H1 (cell line): Measurements from ENCODE around the gene CACNG6. TPM values are rescaled to one million over a fixed set of nuclear protein-coding genes. Genes with fewer than 3 reads are reported as not detected.

Experiments
- CTCF ChIA-PET: fragments of 300-600 bp; sonication (Branson Sonifier 250); formaldehyde crosslinking; loops from one replicate; lab custom pipeline; 2021; ENCODE audit not compliant: partially characterized antibody; lab: Charles Lee
- POLR2A ChIA-PET: fragments of 300-600 bp; sonication (Branson Sonifier 250); formaldehyde crosslinking; loops from one replicate; lab custom pipeline; 2021; ENCODE audit warnings: inconsistent platforms; ENCODE audit not compliant: partially characterized antibody; lab: Charles Lee
- DNase-seq, 2 experiments: peaks; one replicate each; pipeline versions ENCODE4 v3.0.0 to v3.0.0-alpha.2; 2010 to 2022; ENCODE audit warnings: low spot score in 2 of 2, low read depth in 1 of 2, mixed read lengths in 1 of 2
- FAIRE-seq: peaks from 2 replicates; lab custom pipeline; 2011; peaks lifted over from hg19 to GRCh38; lab: Jason Lieb, UNC
- H2AFZ ChIP-seq: 2 replicates; pipeline ENCODE4 v1.8.1; 2012; ENCODE audit warnings: low read length, inconsistent platforms
- H2AK5ac ChIP-seq: 2 replicates; pipeline ENCODE4 v1.6.1; 2013; ENCODE audit warnings: low read depth, low read length
- H2BK120ac ChIP-seq: replicated peaks from 2 replicates; pipeline ENCODE3; 2013; ENCODE audit warnings: low read depth, low read length, inconsistent platforms
- H2BK12ac ChIP-seq: 2 replicates; pipeline ENCODE4 v1.6.1; 2013; ENCODE audit warnings: low read depth, low read length
- H2BK15ac ChIP-seq: 2 replicates; pipeline ENCODE4 v1.6.1; 2013; ENCODE audit warnings: low read length
- H2BK20ac ChIP-seq: 2 replicates; pipeline ENCODE4 v1.6.1; 2013; ENCODE audit warnings: low read length
- H2BK5ac ChIP-seq: 2 replicates; pipeline ENCODE4 v1.6.1; 2013; ENCODE audit warnings: low read depth, low read length
- H3K14ac ChIP-seq: 2 replicates; pipeline ENCODE4 v1.6.1; 2013; ENCODE audit warnings: inconsistent platforms; ENCODE audit not compliant: insufficient read length
- H3K18ac ChIP-seq: 2 replicates; pipeline ENCODE4 v1.6.1; 2013; ENCODE audit warnings: low read length; ENCODE audit errors: extremely low read depth
- H3K23ac ChIP-seq: 2 replicates; pipeline ENCODE4 v1.6.1; 2013; ENCODE audit warnings: inconsistent platforms; ENCODE audit not compliant: insufficient read length
- H3K23me2 ChIP-seq: 2 replicates; pipeline ENCODE4 v1.6.1; 2013; ENCODE audit warnings: low read depth, low read length
- H3K27ac ChIP-seq: 2 replicates; pipeline ENCODE4 v1.6.1; 2011; ENCODE audit warnings: low read depth, low read length, inconsistent platforms
- H3K27me3 ChIP-seq, 4 experiments: replicated peaks in 1 of 4; 1 replicate in 1 of 4; 2 replicates in 3 of 4; pipeline versions ENCODE4 v1.6.1 to v1.8.1; 2011 to 2013; ENCODE audit warnings: low read length in 3 of 4, mild to moderate bottlenecking in 3 of 4, inconsistent platforms in 2 of 4, mixed read lengths in 2 of 4, moderate library complexity in 1 of 4; ENCODE audit not compliant: control insufficient read depth in 3 of 4, insufficient read depth in 3 of 4; ENCODE audit errors: extremely low read depth in 1 of 4
- H3K36me3 ChIP-seq, 4 experiments: 2 replicates each; pipeline versions ENCODE4 v1.6.1 to v1.8.1; 2011 to 2013; ENCODE audit warnings: mild to moderate bottlenecking in 4 of 4, low read length in 3 of 4, moderate library complexity in 2 of 4, control low read depth in 1 of 4, inconsistent platforms in 1 of 4; ENCODE audit not compliant: insufficient read depth in 4 of 4, control insufficient read depth in 2 of 4
- H3K4ac ChIP-seq: replicated peaks from 2 replicates; pipeline ENCODE3; 2013; ENCODE audit warnings: low read length, low read depth, mixed read lengths, inconsistent platforms; ENCODE audit not compliant: insufficient read length
- H3K4me1 ChIP-seq, 4 experiments: replicated peaks in 1 of 4; 1 replicate in 1 of 4; 2 replicates in 3 of 4; pipeline versions ENCODE4 v1.6.1 to v1.8.1; 2011 to 2013; ENCODE audit warnings: low read length in 3 of 4, inconsistent platforms in 2 of 4, mixed read lengths in 1 of 4; ENCODE audit not compliant: insufficient read depth in 4 of 4, control insufficient read depth in 3 of 4
- H3K4me2 ChIP-seq, 2 experiments: 2 replicates each; pipeline versions ENCODE4 v1.6.1 to v1.8.1; 2011 to 2013; ENCODE audit warnings: low read depth in 2 of 2, low read length in 2 of 2, control low read depth in 1 of 2, inconsistent platforms in 1 of 2, mild to moderate bottlenecking in 1 of 2; ENCODE audit not compliant: insufficient read depth in 1 of 2
- H3K4me3 ChIP-seq, 4 experiments: fragments of 200-600, 300-600 bp in 1 of 4; sonication (generic), shearing (Covaris generic), sonication (Bioruptor Twin) in 1 of 4; 2 replicates each; pipeline versions ENCODE4 v1.5.1 to v1.8.1; 2011 to 2016; ENCODE audit warnings: low read length in 4 of 4, low read depth in 3 of 4, control low read depth in 2 of 4, inconsistent platforms in 2 of 4, mild to moderate bottlenecking in 2 of 4, mixed read lengths in 1 of 4, moderate library complexity in 1 of 4; ENCODE audit not compliant: insufficient read depth in 2 of 4; ENCODE audit errors: extremely low read depth in 1 of 4
- H3K56ac ChIP-seq: replicated peaks from 2 replicates; pipeline ENCODE3; 2013; ENCODE audit warnings: low read depth, mild to moderate bottlenecking, mixed read lengths, low read length, inconsistent platforms; ENCODE audit not compliant: insufficient read length
- H3K79me1 ChIP-seq: 2 replicates; pipeline ENCODE4 v1.6.1; 2013; ENCODE audit warnings: low read depth, low read length, control low read depth
- H3K79me2 ChIP-seq, 2 experiments: 2 replicates each; pipeline versions ENCODE4 v1.6.1 to v1.8.1; 2012 to 2013; ENCODE audit warnings: low read length in 2 of 2, mild to moderate bottlenecking in 2 of 2, inconsistent platforms in 1 of 2; ENCODE audit not compliant: insufficient read depth in 2 of 2, control insufficient read depth in 1 of 2
- H3K9ac ChIP-seq, 4 experiments: replicated peaks in 1 of 4; 1 replicate in 1 of 4; 2 replicates in 3 of 4; pipeline versions ENCODE4 v1.6.1 to v1.8.1; 2011 to 2013; ENCODE audit warnings: low read depth in 3 of 4, low read length in 3 of 4, control low read depth in 2 of 4, mild to moderate bottlenecking in 2 of 4, moderate library complexity in 2 of 4, inconsistent platforms in 1 of 4; ENCODE audit errors: extremely low read depth in 1 of 4
- H3K9me3 ChIP-seq, 2 experiments: 2 replicates each; pipeline versions ENCODE4 v1.6.1 to v1.8.1; 2012 to 2013; ENCODE audit warnings: mild to moderate bottlenecking in 2 of 2, moderate library complexity in 2 of 2, control low read depth in 1 of 2, inconsistent platforms in 1 of 2, low read depth in 1 of 2, low read length in 1 of 2, mixed read lengths in 1 of 2; ENCODE audit not compliant: insufficient read depth in 2 of 2
- H4K20me1 ChIP-seq, 2 experiments: replicated peaks in 1 of 2; 2 replicates each; pipeline versions ENCODE3 to v1.8.1; 2011 to 2013; ENCODE audit warnings: inconsistent platforms in 2 of 2, low read length in 2 of 2, mild to moderate bottlenecking in 1 of 2; ENCODE audit not compliant: insufficient read depth in 2 of 2, control insufficient read depth in 1 of 2
- H4K5ac ChIP-seq: 2 replicates; pipeline ENCODE4 v1.6.1; 2013; ENCODE audit warnings: low read length, low read depth, mixed read lengths, inconsistent platforms; ENCODE audit not compliant: insufficient read length
- H4K8ac ChIP-seq: 2 replicates; pipeline ENCODE4 v1.8.0; 2013; ENCODE audit warnings: mild to moderate bottlenecking, moderate library complexity, low read length, inconsistent platforms; ENCODE audit not compliant: insufficient read depth; ENCODE audit errors: extremely low read depth
- H4K91ac ChIP-seq: replicated peaks from 2 replicates; pipeline ENCODE3; 2013; ENCODE audit warnings: low read length, mixed read lengths, inconsistent platforms; ENCODE audit not compliant: insufficient read length
- ASH2L ChIP-seq: fragments of 200-600, 300-600 bp; sonication (generic); IDR thresholded peaks from one replicate; pipeline ENCODE4 v1.7.1; 2017; ENCODE audit warnings: low read length
- POLR2A ChIP-seq, 2 experiments: IDR thresholded peaks; 1 replicate in 1 of 2; 2 replicates in 1 of 2; pipeline ENCODE4 v1.6.1; 2011; ENCODE audit warnings: low read depth in 2 of 2, low read length in 2 of 2, mild to moderate bottlenecking in 2 of 2; ENCODE audit errors: control extremely low read depth in 1 of 2
- POU5F1 ChIP-seq: IDR thresholded peaks from 2 replicates; pipeline ENCODE4 v1.6.1; 2011; ENCODE audit warnings: low read depth, mild to moderate bottlenecking, low read length, moderate library complexity
- RXRA ChIP-seq: IDR thresholded peaks from 2 replicates; pipeline ENCODE4 v1.6.1; 2011; ENCODE audit warnings: low read depth, mild to moderate bottlenecking, low read length, moderate library complexity; ENCODE audit not compliant: insufficient read depth
- SP2 ChIP-seq: IDR thresholded peaks from 2 replicates; pipeline ENCODE4 v1.6.1; 2012; ENCODE audit warnings: mild to moderate bottlenecking, low read length, inconsistent platforms
- TAF1 ChIP-seq: IDR thresholded peaks from 2 replicates; pipeline ENCODE4 v1.6.1; 2011; ENCODE audit warnings: mild to moderate bottlenecking, low read depth, low read length
- YY1 ChIP-seq: IDR thresholded peaks from 2 replicates; pipeline ENCODE4 v1.6.1; 2011; ENCODE audit warnings: low read depth, mild to moderate bottlenecking, low read length
- WGBS, 2 experiments: shearing (Covaris generic) in 1 of 2; methylation state at CpG; one replicate each; pipeline versions ENCODE4 v1.1.6 to v1.1.7; 2013 to 2015; ENCODE audit warnings: low lambda C conversion rate in 2 of 2, mixed read lengths in 2 of 2, inconsistent platforms in 1 of 2, low coverage in 1 of 2, missing lambda C conversion rate in 1 of 2; ENCODE audit not compliant: insufficient replicate concordance in 2 of 2, insufficient coverage in 1 of 2, insufficient read length in 1 of 2; ENCODE audit errors: extremely low coverage in 1 of 2, missing lambda C conversion rate in 1 of 2; 5-methylcytosine and 5-hydroxymethylcytosine counted together
- polyA plus RNA-seq, 7 experiments: library from polyadenylated mRNA; depleted of rRNA in 3 of 7; stranded (reverse) in 5 of 7; unstranded in 2 of 7; fragments of >200 nt in 5 of 7; fragments of 200-250 nt in 2 of 7; gene quantifications; 1 replicate in 5 of 7; 2 replicates in 1 of 7; 4 replicates in 1 of 7; pipeline versions ENCODE4 v1.2.1 to v1.2.3, GENCODE V29; 2011 to 2013; ENCODE audit warnings: missing spikeins in 2 of 7, mixed read lengths in 2 of 7
- total RNA-seq: library from RNA; stranded (reverse); fragmentation: NEBNext Ultra II Directional; extraction: Animal tissue kit (Norgen Biotek cat#: 25700); gene quantifications from 2 replicates; pipeline ENCODE4 v1.2.1, GENCODE V29; 2021
- TF ChIP-seq, protein P1 (sequence below): IDR thresholded peaks from 2 replicates; pipeline ENCODE4 v1.6.1; 2011; ENCODE audit warnings: low read length, improper control_type of control experiment
- TF ChIP-seq, protein P2 (sequence below): IDR thresholded peaks from 2 replicates; pipeline ENCODE4 v1.6.1; 2011; ENCODE audit warnings: low read depth, mild to moderate bottlenecking, low read length; ENCODE audit not compliant: insufficient read depth
- TF ChIP-seq, protein P3 (sequence below): IDR thresholded peaks from 2 replicates; pipeline ENCODE4 v1.6.1; 2012; ENCODE audit warnings: low read length, inconsistent platforms

Gene CACNG6
- total and polyA plus RNA-seq, 2 of the 8 experiments (the other 6 are each of a cell fraction or from before 2014, with no cell fraction given), result 1.2 to 1.6 TPM

DNA sequence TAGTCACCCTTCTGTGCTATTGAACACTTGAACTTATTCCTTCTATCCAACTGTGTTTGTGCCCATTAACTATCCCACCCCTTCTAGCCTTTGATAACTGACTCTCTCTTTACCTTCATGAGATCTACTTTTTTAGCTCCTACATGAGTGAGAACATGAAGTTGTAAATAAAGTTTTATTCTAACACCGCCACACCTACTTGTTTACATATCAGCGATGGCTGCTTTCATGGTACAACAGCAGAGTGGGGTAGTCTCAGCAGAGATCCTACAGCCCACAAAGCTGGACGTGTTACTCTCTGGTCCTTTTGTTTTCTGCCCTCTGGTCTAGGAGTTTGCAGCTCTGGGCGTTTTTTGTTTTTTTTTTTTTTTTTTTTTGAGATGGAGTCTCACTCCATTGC lies 48.6 kb downstream of the CACNG6 start:
- Histone ChIP-seq H3K14ac (no peak overlapping the region), H3K9ac (no peak overlapping the region), H3K4ac (no peak overlapping the region), H3K9me3 (no peaks in the 10 kb centered on the region), H3K4me1 (peaks cover 0 to 11% (median 0%) of the 10 kb centered on the region in 4 experiments; a peak in 3 of 7 replicates), H2BK120ac (no peak overlapping the region), H3K36me3 (no peaks in the 10 kb centered on the region), H3K18ac (no peak overlapping the region), H3K23ac (no peak overlapping the region), H2BK12ac (no peak overlapping the region), H2BK5ac (no peak overlapping the region), H4K8ac (no peak overlapping the region), H3K4me2 (no peak overlapping the region), H2AK5ac (no peak overlapping the region), H3K56ac (no peak overlapping the region), H2BK20ac (no peak overlapping the region), H4K20me1 (no peaks in the 10 kb centered on the region), H2BK15ac (no peak overlapping the region), H4K5ac (no peak overlapping the region), H3K27ac (no peak overlapping the region), H2AFZ (no peak overlapping the region), H3K4me3 (no peak overlapping the region), H3K27me3 (no peaks in the 10 kb centered on the region), H3K79me1 (no peaks in the 10 kb centered on the region), H3K23me2 (no peaks in the 10 kb centered on the region), H3K79me2 (no peaks in the 10 kb centered on the region), H4K91ac (no peak overlapping the region)
- ChIA-PET CTCF (interaction anchor here (0.6 to 1.6 kb wide), 3 partner anchors 56 to 232 kb away, joined by 3 to 4 read pairs (median 3); no protein-coding TSS in a partner anchor), POLR2A (interaction anchor here (0.9 to 1.6 kb wide), 3 partner anchors 11 to 92 kb away, joined by 3 to 5 read pairs (median 4); no protein-coding TSS in a partner anchor)
- TF ChIP-seq SP2 (no peak), POU5F1 (no peak), ASH2L (no peak), POLR2A (IDR thresholded peaks at IDR 0.05; ENCODE audit: control extremely low read depth in 1 of 2, low read depth in 2 of 2, low read length in 2 of 2) (no peak), TAF1 (no peak), YY1 (no peak), RXRA (no peak)
- TF ChIP-seq, protein P1, sequence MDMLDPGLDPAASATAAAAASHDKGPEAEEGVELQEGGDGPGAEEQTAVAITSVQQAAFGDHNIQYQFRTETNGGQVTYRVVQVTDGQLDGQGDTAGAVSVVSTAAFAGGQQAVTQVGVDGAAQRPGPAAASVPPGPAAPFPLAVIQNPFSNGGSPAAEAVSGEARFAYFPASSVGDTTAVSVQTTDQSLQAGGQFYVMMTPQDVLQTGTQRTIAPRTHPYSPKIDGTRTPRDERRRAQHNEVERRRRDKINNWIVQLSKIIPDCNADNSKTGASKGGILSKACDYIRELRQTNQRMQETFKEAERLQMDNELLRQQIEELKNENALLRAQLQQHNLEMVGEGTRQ, result no peak
- TF ChIP-seq, protein P2, sequence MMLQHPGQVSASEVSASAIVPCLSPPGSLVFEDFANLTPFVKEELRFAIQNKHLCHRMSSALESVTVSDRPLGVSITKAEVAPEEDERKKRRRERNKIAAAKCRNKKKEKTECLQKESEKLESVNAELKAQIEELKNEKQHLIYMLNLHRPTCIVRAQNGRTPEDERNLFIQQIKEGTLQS, result no peak
- TF ChIP-seq, protein P3, sequence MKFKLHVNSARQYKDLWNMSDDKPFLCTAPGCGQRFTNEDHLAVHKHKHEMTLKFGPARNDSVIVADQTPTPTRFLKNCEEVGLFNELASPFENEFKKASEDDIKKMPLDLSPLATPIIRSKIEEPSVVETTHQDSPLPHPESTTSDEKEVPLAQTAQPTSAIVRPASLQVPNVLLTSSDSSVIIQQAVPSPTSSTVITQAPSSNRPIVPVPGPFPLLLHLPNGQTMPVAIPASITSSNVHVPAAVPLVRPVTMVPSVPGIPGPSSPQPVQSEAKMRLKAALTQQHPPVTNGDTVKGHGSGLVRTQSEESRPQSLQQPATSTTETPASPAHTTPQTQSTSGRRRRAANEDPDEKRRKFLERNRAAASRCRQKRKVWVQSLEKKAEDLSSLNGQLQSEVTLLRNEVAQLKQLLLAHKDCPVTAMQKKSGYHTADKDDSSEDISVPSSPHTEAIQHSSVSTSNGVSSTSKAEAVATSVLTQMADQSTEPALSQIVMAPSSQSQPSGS, result no peak
- FAIRE-seq (no peak), DNase-seq (no peak)
- WGBS, 2 experiments, result 77% methylated on average over 4 of the region's 4 CpGs; no CpG with 5 or more reads in 1 of the 2 experiments
